ENCODE data around the gene CADPS2.

The CADPS2 gene

GRCh38 chr7:122379491-122379890, 506.8 kb downstream of the CADPS2 start:
- Histone ChIP-seq H3K79me2 (ENCODE audit: insufficient read depth, low read length) (no peaks in the 10 kb centered on the region), H4K20me1 (ENCODE audit: insufficient read depth, low read length) (no peaks in the 10 kb centered on the region), H3F3A (ENCODE audit: insufficient read depth, low read length) (no peaks in the 10 kb centered on the region), H2AFZ (ENCODE audit: low read length) (no peak overlapping the region), H3K9me3 (ENCODE audit: low read length) (no peaks in the 10 kb centered on the region), H3K4me2 (ENCODE audit: low read length) (no peak overlapping the region), H3K9ac (ENCODE audit: low read length) (no peak overlapping the region), H3K4me3 (ENCODE audit: low read depth, low read length, poor library complexity, severe bottlenecking) (no peak overlapping the region), H3K27me3 (ENCODE audit: insufficient read depth, low read length) (no peaks in the 10 kb centered on the region), H3K36me3 (ENCODE audit: insufficient read depth, low read length) (no peaks in the 10 kb centered on the region), H3K4me1 (ENCODE audit: insufficient read depth, low read length, severe bottlenecking) (no peaks in the 10 kb centered on the region), H3K27ac (ENCODE audit: low read depth, low read length, poor library complexity, severe bottlenecking) (no peak overlapping the region), H3K9me2 (ENCODE audit: low read depth, low read length) (no peaks in the 10 kb centered on the region)
- TF ChIP-seq EZH2 (IDR thresholded peaks at IDR 0.05; ENCODE audit: borderline replicate concordance, low read length) (no peak), CTCF (IDR thresholded peaks at IDR 0.05; ENCODE audit: low read length) (no peak)

- Histone ChIP-seq H3K9ac (ENCODE audit: low read length) (no peak overlapping the region), H3K4me2 (ENCODE audit: low read length) (no peak overlapping the region), H3K27me3 (ENCODE audit: insufficient read depth, low read length) (peaks cover 4% of the 10 kb centered on the region; the same call in 1 of the 2 replicates), H3K9me2 (ENCODE audit: low read depth, low read length) (no peaks in the 10 kb centered on the region), H3K79me2 (ENCODE audit: insufficient read depth, low read length) (no peaks in the 10 kb centered on the region), H3K4me1 (ENCODE audit: insufficient read depth, low read length, severe bottlenecking) (no peaks in the 10 kb centered on the region), H3F3A (ENCODE audit: insufficient read depth, low read length) (no peaks in the 10 kb centered on the region), H3K27ac (ENCODE audit: low read depth, low read length, poor library complexity, severe bottlenecking) (no peak overlapping the region), H3K9me3 (ENCODE audit: low read length) (no peaks in the 10 kb centered on the region), H4K20me1 (ENCODE audit: insufficient read depth, low read length) (no peaks in the 10 kb centered on the region), H3K36me3 (ENCODE audit: insufficient read depth, low read length) (no peaks in the 10 kb centered on the region), H3K4me3 (ENCODE audit: low read depth, low read length, poor library complexity, severe bottlenecking) (no peak overlapping the region), H2AFZ (ENCODE audit: low read length) (no peak overlapping the region)
- no peak for TF ChIP-seq EZH2 (IDR thresholded peaks at IDR 0.05; ENCODE audit: borderline replicate concordance, low read length)
Measured at GRCh38 chr7:122369756-122370155, 516.5 kb downstream of the CADPS2 start.

- Histone ChIP-seq H3K27me3 (ENCODE audit: insufficient read depth, low read length) (peaks cover 4% of the 10 kb centered on the region; the same call in 1 of the 2 replicates), H3K36me3 (ENCODE audit: insufficient read depth, low read length) (no peaks in the 10 kb centered on the region), H3K4me2 (ENCODE audit: low read length) (no peak overlapping the region), H2AFZ (ENCODE audit: low read length) (no peak overlapping the region), H3K4me3 (ENCODE audit: low read depth, low read length, poor library complexity, severe bottlenecking) (no peak overlapping the region), H3K9me3 (ENCODE audit: low read length) (no peaks in the 10 kb centered on the region), H4K20me1 (ENCODE audit: insufficient read depth, low read length) (no peaks in the 10 kb centered on the region), H3K4me1 (ENCODE audit: insufficient read depth, low read length, severe bottlenecking) (no peaks in the 10 kb centered on the region), H3K27ac (ENCODE audit: low read depth, low read length, poor library complexity, severe bottlenecking) (no peak overlapping the region), H3F3A (ENCODE audit: insufficient read depth, low read length) (no peaks in the 10 kb centered on the region), H3K79me2 (ENCODE audit: insufficient read depth, low read length) (no peaks in the 10 kb centered on the region), H3K9ac (ENCODE audit: low read length) (no peak overlapping the region), H3K9me2 (ENCODE audit: low read depth, low read length) (no peaks in the 10 kb centered on the region)
- no peak for TF ChIP-seq EZH2 (IDR thresholded peaks at IDR 0.05; ENCODE audit: borderline replicate concordance, low read length)
- no peak for TF ChIP-seq CTCF (IDR thresholded peaks at IDR 0.05; ENCODE audit: low read length)
Measured at GRCh38 chr7:122364761-122365280, 521.4 kb downstream of the CADPS2 start.

- H3K27ac ChIP-seq (ENCODE audit: low read depth, low read length, poor library complexity, severe bottlenecking): no peak overlapping the region
- H3K4me1 ChIP-seq (ENCODE audit: insufficient read depth, low read length, severe bottlenecking): no peaks in the 10 kb centered on the region
- no peak overlapping the region for H3K4me2 ChIP-seq (ENCODE audit: low read length)
- no peaks in the 10 kb centered on the region for H3K9me2 ChIP-seq (ENCODE audit: low read depth, low read length)
- no peak overlapping the region for H3K4me3 ChIP-seq (ENCODE audit: low read depth, low read length, poor library complexity, severe bottlenecking)
- no peak overlapping the region for H2AFZ ChIP-seq (ENCODE audit: low read length)
- H3K36me3 ChIP-seq (ENCODE audit: insufficient read depth, low read length): no peaks in the 10 kb centered on the region
- H3K79me2 ChIP-seq (ENCODE audit: insufficient read depth, low read length): no peaks in the 10 kb centered on the region
- H3K9me3 ChIP-seq (ENCODE audit: low read length): no peaks in the 10 kb centered on the region
- H3K27me3 ChIP-seq (ENCODE audit: insufficient read depth, low read length): peaks cover 4% of the 10 kb centered on the region; the same call in 1 of the 2 replicates
- H4K20me1 ChIP-seq (ENCODE audit: insufficient read depth, low read length): no peaks in the 10 kb centered on the region
- no peak overlapping the region for H3K9ac ChIP-seq (ENCODE audit: low read length)
- no peaks in the 10 kb centered on the region for H3F3A ChIP-seq (ENCODE audit: insufficient read depth, low read length)
- TF ChIP-seq EZH2 (IDR thresholded peaks at IDR 0.05; ENCODE audit: borderline replicate concordance, low read length) (no peak), CTCF (IDR thresholded peaks at IDR 0.05; ENCODE audit: low read length) (no peak)
Measured at GRCh38 chr7:122363144-122363543, 523.1 kb downstream of the CADPS2 start.
